ENCODE results near the gene BMPER.

The BMPER gene

DNA sequence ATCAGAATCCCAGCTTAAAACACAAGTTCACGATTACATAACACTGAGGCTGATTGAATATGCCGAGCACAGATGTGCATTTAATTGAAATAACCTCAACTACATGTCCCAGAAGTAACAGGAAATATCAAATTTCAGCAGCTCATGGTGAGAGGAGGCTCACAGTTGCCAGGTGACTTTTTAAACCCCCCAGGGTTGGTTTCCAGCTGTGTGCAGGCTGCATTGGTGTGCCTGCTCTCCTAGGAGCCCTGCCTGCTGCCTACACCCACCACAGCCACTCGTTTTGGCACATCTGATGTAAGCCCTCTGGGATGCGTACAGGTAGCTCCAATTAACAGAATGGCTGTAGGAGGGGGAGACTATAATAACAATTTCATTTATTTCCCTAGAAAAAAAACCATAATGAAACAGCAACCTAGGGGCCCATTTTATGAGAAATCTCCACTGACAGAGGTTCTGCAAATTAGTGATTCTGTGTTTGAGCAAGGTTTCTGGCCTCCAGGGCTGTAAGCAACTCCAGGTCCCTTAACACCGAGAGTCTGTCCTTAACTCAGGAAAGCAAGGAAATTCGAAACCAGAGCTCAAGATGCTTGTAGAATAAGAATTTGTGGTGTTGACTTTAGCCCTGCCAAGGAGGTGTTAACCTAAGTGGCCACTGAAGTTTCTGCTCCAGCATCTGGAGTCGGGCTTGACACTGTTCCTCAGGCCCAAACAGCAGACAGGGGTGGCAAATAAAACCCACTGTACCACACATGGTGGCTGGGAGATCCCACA, 161.9 kb downstream of the BMPER start:
- no peak for DNase-seq

DNA sequence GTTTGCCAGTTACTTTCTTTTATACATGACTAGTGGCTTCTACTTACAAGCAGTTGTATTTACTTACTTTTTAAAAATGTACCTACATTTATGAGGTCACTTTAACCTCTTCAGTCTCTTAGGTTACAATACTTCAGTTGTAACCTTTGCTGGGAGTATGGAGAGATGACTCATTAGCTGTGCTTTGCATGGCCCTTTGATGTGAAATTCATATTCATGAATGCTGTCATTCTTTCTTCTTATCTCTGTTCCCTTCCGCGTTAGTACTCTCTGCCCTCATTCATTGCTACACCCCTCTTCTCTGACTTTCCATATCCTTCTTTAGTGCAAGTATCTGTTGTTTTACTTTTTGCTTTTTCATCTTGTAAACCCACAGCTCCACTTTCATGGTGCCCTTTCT, 164.3 kb downstream of the BMPER start:
- no peak for DNase-seq

DNA sequence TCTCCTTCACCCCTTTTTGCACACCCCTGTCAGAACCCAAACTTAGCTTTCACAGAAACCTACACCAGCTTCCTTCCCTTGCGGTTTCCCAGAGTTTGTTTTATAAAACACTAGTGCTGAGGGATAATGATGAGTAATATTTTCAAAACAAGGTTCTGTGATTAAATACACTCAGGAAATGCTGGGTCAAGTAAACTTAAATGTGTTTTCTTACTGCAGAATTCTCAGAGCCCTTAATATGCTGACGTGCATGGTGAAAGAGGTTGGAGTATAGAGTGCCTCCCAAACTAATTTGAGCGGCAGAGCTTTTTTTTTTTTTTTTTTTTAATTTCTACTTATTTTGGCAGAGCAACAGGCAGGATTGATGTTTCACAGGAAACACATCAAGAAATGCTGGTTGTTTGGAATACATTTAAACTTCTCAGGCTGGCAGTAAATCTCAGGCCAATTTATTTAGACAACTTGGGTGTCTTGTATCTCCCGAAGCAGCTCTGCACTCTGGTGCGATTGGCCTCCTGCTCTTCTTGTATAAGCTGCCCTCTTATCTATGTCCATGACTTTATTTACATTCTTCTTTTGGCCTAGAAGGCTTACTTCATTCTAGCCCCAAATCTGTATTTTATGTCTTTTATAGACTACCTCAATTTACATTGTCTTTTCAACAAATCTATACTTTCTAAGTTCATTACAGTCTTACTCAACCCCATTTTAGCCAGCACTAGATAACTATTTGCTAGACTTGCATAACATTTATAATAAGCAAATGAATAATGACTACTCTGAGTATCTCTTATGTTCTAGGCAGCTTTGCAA, 165.4 kb downstream of the BMPER start:
- no peak for DNase-seq

DNA sequence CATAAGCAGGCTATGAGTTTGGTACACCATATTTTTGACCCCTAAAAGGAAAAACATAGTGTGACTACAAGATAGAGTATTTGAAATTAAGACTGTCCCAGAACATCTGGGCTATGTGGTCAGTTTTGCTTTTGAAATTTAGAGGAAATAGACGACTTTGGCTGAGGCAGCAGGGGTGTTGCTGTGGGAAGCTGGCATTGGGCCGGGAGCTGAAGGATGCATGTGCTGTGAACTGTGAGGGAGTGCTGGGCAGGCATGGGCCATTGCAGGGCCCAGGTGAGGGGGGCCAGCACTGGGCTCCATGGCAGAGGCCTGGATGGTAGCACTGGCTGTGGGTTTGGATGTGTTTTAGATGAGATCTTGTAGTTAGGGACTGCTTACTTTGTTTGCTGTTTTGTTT, 168.3 kb downstream of the BMPER start:
- DNase-seq = no peak

DNA sequence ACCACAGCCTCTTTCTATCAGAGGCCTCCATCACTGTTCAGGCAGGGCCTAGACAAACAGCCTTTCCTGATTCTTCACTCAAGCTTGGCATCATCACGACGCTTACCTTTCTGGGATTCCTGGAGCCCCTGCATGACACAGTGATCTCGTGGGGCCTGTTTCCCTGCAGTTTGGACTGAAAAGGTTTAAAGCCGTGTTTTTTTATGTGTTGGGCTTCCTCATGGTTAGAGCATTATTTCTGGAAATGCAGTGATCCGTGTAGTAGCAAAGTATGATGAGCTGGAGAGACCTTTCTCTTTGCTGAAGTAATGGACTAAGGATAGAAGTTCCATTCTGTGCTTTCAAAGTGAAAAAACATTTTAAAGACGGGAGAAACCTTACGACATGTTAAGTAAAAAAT, 169.1 kb downstream of the BMPER start:
- DNase-seq = no peak

DNA sequence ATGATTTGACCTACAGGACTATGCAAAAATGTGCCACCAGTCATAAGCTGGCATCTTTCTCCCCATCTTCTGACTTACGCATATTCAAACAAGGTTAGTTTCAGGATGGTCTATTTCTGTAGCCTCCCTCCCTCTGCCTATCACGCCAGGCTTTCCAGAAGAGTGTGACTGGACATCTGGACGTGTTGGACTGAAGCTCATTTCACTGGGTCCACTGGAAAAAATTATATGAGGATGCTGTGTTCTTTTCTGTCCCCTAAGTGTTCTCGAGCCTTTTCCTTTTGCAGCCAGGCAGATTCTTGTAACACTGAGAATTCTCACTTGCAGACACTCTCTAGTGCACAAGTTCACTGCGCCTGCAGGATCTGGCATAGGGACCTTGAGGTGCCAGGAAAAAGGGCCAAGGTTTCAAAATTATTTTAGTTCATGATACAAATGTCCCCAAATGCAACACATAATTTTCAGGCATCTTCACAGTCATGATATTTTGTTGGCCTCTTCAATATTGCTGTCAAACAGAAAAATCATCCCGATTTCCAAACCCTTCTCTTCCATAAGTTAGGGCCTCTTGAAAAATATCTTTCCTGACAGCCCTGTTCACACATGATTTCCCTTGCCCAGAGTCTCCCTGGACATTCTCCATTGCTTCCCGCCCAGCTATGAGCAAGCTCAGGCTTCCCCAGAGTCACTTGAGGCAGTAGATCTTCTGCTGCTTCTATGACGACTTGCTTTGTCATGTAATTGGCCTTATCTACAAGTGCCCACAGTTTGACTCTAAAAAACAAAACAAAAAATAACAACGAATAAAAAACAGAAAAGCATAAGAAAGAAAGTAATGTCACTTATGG, 170.4 kb downstream of the BMPER start:
- DNase-seq = no peak

DNA sequence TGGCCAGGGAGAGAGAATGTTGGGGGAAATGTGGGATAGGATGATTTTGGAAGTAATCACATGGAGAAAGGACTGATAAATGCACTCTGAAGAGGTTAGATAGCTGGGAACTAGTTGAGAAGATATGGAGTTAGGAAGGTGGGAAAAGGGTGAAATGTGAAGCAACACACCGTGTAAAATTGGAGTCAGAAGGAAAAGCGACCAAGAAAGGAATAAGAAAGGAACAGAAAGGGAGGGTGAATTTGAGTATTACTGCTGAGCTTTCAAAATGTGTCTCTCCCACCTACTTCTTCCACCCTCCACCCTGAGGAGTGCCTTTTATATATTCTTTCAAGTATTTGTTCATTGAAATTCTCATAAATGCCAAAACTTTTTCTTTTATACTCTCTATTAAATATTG, 171.8 kb downstream of the BMPER start:
- DNase-seq = no peak

DNA sequence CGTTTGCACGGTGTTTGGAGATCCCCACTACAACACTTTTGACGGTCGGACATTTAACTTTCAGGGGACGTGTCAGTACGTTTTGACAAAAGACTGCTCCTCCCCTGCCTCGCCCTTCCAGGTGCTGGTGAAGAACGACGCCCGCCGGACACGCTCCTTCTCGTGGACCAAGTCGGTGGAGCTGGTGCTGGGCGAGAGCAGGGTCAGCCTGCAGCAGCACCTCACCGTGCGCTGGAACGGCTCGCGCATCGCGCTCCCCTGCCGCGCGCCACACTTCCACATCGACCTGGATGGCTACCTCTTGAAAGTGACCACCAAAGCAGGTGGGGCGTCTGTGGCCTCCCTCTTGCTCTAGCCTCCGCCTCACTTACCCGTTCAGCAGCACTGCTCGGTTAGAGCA, 173.5 kb downstream of the BMPER start:
- DNase-seq = no peak

DNA sequence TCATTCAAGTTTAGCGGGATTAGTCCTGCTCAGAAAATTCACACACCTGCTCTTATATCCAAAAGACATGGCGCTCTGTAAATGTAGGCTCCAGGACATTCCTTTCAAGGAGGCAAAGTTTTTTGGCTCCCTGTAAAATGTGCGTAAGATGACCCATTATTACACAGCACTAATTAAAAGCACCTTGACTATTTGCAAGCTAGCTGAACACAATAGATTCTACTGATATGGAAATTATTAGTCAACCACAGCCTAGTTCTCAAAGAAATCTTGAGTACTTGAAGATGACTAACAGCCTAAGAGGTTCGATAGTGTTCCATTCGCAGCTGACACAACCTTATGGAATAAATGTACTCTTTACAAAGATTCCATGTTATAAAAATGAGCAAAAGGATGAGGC, 175.2 kb downstream of the BMPER start:
- DNase-seq = no peak

DNA sequence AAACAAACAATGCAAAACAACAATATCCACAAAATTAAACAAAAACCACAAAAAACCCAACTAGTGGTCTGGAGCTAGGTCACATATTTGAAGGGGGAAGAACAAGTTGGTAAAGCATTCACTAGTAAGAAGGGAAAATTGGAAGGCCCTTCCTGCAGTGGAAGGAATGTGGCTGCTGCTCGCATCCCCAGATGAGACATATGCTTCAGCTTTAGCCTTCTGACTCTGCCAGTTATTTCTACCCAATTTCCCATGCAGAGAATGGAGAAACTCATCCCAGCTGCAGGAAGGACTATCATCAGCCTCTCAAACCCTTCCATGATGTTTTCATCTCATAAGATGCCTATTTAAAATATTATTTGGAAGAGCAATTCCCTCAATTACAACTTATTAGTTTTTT, 176.6 kb downstream of the BMPER start:
- no peak for DNase-seq

DNA sequence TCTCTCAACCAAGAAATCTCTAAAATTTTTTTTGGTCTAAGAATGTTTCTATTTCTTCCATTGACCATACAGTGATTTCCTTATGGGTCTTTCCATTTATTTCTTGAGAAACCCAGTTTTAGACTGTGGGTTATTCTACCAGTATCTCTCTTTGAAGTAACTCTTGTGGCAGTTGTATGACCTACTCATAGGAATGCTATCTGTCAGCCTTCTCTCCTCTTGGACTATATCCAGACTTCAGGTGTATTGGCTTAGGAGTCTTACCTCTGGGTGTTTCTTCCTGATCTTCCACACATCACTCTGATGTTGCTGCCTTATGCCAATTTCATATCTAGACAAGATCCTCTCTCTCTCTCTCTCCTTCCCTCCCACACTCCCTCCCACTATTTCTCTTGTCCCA, 178.1 kb downstream of the BMPER start:
- DNase-seq = no peak

DNA sequence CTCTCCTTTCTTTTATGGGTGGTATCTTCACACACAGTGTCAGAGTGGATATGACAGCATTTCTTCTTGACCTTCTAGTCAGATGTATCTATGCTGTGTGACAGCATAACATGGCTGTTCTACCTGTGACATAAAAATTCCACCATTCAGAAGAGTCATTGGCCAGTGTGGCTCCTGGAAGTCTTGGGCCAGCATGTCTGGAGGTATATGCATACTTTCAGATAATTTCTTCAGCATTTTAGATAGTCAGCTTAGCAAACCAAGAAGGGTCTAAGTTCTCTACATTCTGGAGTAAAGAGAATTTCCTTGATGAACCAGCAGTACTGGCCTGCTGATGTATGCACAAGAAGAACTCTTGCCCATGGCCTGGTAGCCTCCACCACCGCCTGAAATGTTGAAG, 179.3 kb downstream of the BMPER start:
- DNase-seq = no peak

DNA sequence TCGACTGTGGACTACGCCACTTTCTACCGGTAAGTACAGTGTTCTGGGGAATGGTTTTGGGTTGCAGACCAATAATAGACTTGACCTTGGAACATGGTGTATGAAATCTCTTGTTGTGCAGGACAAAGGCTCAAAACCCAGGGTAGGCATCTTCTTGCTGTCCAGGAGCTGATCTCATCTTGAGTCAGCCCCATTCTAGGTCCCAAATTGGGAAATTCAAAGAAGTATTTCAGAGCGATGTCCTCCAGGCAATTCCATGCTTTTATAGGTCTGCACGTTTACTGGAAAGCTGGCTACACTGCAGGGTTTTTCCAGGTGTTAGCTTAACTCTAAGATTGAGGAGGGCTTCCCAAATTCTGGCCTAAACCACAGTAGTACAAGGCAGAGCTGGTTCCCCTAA, 180.7 kb downstream of the BMPER start:
- no peak for DNase-seq

DNA sequence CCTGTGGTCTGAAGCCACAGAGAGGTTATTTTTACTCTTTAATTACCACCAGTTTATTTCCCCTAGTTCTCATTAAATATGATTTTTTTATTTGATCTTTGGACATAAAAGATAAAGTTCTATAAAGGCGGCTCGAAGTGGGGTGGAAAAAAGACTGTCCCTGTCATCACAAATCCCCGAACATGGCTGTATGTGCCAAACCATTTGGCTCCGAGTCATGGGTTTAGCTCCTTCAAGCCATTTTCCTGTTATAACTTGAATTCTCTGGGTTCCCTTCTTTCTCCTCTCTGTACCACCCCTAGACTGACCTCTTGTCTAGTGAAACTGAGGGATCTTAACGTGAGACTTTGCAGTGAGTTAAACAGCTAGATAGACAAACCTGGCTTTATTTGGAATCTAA, 181.6 kb downstream of the BMPER start:
- DNase-seq = no peak

DNA sequence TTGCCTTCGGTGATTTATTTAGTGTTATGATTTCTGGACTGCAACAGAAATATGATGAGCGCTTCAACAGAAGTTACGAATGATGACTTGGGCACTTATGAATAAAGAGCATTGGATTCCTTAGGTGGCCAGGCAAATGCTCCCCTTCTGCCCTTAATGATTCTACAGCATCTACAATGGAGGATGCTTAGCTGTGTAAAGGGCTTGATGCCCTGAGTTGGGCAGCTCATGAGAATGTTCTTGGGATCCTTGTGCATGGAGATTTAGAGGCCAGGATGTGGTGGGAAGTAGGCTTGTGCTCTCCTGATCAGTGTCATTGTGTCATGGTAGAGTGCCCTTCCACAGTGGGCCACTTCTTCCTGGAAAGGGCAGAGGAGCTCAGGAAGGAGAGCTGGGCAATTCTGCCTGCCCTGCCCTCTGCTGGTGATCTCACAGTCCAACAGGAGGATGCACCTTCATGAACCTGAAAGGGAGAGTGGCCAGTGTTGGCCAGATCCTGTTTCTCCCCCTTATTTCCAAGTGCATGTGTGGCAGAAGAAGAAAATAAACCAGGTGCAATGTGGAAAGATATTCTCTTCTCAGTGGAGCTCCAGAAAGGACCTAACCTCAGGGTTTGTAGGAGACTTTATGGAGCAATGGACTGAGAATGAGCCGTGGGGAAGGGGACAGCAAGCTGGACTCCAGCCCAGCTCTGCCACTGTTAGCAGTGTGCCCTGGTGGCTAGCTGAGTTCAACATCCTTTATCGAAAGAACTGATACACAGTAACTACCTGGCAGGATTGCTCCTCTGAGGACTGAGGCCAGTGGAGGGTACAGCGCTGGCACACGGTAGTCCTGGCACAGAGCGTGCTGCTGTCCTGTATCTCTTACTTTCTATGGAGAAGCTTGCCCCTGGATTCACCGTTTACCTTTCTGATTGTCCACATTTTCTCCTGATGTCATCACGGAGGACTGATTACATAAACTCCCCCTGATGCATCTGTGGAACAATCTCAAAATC, 182.9 kb downstream of the BMPER start:
- DNase-seq = peak in 1 of 2 experiments; percentile 1

DNA sequence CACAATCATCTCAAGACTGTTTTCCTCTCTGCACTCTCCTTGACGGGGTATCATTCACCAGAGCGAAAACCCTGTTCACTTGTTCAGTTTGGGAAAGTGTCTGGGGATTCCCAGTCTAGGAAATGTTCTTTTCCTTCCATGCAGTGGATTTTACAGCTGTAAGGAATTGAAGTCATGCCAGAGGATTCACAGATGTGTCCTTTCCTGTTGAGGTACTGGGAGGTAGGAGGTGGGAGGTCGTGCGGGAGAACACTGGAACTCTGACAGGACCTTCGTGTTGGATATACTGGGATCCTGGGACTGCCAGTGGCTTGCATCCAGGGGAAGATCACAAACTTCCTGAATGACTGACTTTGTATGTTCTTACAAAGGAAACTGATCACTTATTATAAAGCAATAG, 185.5 kb downstream of the BMPER start:
- no peak for DNase-seq

DNA sequence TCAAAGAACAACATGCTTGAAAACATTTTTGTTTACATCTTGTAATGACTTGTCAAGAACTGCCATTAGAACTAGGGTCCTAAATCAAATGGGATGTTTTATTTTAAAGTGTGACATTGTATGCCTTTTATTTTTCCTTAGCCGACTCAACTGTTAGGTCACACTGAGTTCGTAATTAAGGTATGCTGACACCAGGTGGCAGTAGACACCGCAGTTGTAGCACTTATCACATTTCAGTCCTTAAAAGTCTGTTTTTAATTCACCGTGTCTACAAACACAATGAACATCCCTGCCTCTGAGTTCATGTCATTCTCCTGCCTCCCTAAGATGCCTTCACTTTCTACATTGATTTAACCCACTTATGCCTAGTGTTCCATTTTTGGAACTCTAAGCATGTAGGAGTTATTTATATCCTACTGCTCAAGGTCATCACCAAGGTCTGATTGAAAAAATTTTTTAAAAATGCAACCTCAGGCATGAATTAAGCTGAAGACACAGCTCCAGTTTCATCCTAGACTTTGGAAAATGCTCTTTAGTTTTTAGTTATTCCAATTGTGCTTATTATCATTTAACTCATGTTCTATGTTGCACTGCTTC, 186.1 kb downstream of the BMPER start:
- peak in 1 of 2 experiments; percentile 2 for DNase-seq

DNA sequence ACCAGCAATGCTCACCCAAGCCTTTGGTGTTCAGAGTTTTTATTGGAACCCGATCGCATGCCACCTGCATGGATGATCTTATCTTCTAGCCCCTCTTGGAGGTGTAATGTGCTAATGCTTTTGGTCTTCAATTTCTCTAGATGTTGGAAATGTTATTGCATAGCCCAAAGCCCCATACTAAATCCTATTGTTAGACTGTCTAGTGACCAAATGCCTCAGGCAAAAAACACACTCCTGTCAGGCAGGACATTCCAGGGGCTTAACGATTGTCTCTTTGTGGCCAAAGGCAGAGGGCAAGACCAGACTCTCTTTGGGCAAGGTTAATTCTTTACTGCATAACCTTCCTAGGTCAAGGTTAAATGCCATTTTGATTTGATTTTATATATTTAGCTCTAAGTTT, 187.9 kb downstream of the BMPER start:
- no peak for DNase-seq

DNA sequence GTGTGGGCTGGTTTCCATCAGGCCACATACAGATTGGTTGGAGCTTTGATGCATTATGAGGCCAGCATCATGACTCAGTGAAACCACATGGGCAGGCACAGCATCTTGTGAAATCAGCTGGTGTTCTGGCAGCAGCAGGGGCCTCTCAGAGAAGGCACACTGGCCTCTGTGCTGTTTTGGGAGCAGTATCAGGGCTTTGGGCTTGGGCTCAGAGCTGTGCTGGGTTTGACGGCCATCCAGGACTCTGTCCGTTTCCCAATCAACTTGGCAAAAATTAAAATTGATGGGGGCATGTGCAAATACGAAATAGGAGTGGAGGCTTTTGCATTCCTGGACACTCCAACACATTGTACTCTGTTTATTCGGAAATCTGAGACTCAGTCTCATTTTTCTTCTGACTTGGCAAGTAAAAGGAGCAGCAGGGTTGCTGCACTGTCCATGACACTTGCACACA, 190.9 kb downstream of the BMPER start:
- no peak for DNase-seq

DNA sequence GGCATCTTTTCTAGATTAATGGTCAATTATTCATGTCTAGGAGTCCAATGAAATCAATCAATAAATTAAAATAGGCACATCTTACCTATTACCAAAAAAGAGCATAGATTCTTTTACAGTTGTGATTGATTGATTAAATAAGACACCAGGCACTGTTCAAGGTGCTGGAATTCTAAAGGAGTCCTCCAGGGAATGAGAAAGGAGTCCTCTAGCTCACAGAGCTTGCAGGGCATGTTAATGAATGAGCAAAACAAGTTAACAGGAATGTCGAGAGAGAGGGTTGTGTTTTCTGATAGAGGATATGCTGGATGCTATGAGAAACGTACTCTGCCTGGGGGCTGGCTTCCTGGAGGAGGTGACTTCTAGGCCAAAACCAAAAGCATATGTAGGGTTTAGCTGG, 191.4 kb downstream of the BMPER start:
- DNase-seq = no peak

DNA sequence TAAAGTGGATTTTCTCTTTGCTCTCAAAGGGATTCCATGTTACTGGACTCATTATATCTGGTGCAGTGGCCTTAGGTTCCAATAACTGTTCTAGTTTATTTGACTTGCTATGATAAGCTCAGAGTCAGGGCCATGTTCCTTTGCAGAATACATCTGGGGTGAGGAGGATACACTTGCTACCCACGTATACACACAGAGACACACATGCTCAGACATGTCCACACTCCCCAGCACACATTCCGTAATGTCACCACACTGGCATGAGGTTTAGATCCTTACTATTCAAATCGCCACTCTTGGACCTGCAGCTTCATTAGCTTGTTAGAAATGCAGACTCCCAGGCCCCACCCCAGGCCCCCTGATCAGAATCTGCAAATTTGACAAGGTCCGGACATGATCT, 195.3 kb downstream of the BMPER start:
- DNase-seq = no peak

DNA sequence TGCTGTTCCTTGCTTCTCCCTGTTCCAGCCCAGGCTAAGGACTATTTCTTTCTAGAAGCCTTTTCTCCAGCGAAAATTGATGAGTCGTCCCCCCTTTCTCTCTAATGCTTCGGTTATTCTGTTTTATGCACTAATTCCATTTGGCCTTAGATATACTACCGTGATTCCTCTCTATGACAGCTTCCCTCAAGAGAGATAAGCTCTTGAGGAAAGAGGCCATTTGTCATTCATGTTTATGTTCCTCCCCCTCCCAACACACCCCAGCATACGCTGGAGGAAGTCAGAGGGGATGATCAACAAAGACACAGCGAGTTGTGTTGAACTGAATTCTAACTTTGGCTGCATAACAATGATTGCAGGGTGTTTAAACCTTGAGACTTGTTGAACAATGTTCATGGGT, 198.8 kb downstream of the BMPER start:
- DNase-seq = no peak

Measured in AML-193 (cell line).